IMR-90 (cell line): ENCODE measurements around the gene EVL. TPM values are rescaled to one million over a fixed set of nuclear protein-coding genes. Genes with fewer than 3 reads are reported as not detected.

ENCODE experiments used
- ATAC-seq: fragments of 200-7000 bp; cut with Tn5 transposase; 2 replicates; pipeline ENCODE4 v1.9.1; 2020; ENCODE audit warnings: low read depth, mild to moderate bottlenecking, moderate library complexity
- BruUV-seq: library from RNA; stranded (reverse); fragments of 400-500 nt; replicated peaks from 2 replicates; lab custom pipeline; 2021; lab: Mats Ljungman, UMichigan
- CTCF ChIA-PET: fragments of 300-600 bp; formaldehyde crosslinking; extraction: SDS; loops from one replicate; lab custom pipeline; 2021; ENCODE audit warnings: antibody characterized with exemption; lab: Yijun Ruan, JAX
- POLR2A ChIA-PET: fragments of 300-600 bp; sonication (Branson Sonifier 250); formaldehyde crosslinking; loops from one replicate; lab custom pipeline; 2022; ENCODE audit warnings: antibody characterized with exemption; ENCODE audit not compliant: unreplicated experiment; lab: Charles Lee
- DNase-seq: peaks from one replicate; pipeline ENCODE4 v3.0.0; 2013
- H2AFZ ChIP-seq: replicated peaks from 2 replicates; pipeline ENCODE3; 2013; ENCODE audit warnings: low read length, mild to moderate bottlenecking; ENCODE audit not compliant: poor library complexity
- H2AK5ac ChIP-seq: 2 replicates; pipeline ENCODE4 v1.6.1; 2013; ENCODE audit warnings: low read depth, low read length, inconsistent platforms
- H2AK9ac ChIP-seq: replicated peaks from 2 replicates; pipeline ENCODE3; 2013; ENCODE audit warnings: mild to moderate bottlenecking, low read depth, low read length, moderate library complexity; ENCODE audit not compliant: poor library complexity
- H2BK120ac ChIP-seq: 2 replicates; pipeline ENCODE4 v1.6.1; 2013; ENCODE audit warnings: low read depth, low read length, inconsistent platforms
- H2BK15ac ChIP-seq: 3 replicates; pipeline ENCODE4 v1.6.1; 2013; ENCODE audit warnings: low read depth, low read length, inconsistent platforms
- H2BK20ac ChIP-seq: 2 replicates; pipeline ENCODE4 v1.6.1; 2013; ENCODE audit warnings: low read depth, mild to moderate bottlenecking, inconsistent platforms, low read length, moderate library complexity
- H2BK5ac ChIP-seq: 2 replicates; pipeline ENCODE4 v1.6.1; 2013; ENCODE audit warnings: mild to moderate bottlenecking, low read depth, low read length, inconsistent platforms; ENCODE audit not compliant: poor library complexity, severe bottlenecking
- H3K14ac ChIP-seq: replicated peaks from 2 replicates; pipeline ENCODE4 v1.6.1; 2013; ENCODE audit warnings: low read depth, low read length, inconsistent platforms
- H3K18ac ChIP-seq: 2 replicates; pipeline ENCODE4 v1.6.1; 2013; ENCODE audit warnings: low read depth, low read length, control low read depth
- H3K23ac ChIP-seq: 2 replicates; pipeline ENCODE4 v1.6.1; 2013; ENCODE audit warnings: low read depth, low read length, inconsistent platforms
- H3K27ac ChIP-seq: 2 replicates; pipeline ENCODE4 v1.5.1; 2013; ENCODE audit warnings: mild to moderate bottlenecking, control low read depth, low read length; ENCODE audit not compliant: insufficient read depth
- H3K27me3 ChIP-seq: 2 replicates; pipeline ENCODE4 v1.6.1; 2013; ENCODE audit warnings: low read length; ENCODE audit not compliant: control insufficient read depth, insufficient read depth
- H3K36me3 ChIP-seq: 2 replicates; pipeline ENCODE4 v1.6.1; 2013; ENCODE audit warnings: low read length, mixed read lengths; ENCODE audit not compliant: control insufficient read depth, insufficient read depth
- H3K4ac ChIP-seq: 2 replicates; pipeline ENCODE4 v1.6.1; 2013; ENCODE audit warnings: low read depth, low read length, inconsistent platforms
- H3K4me1 ChIP-seq: 2 replicates; pipeline ENCODE4 v1.6.1; 2013; ENCODE audit warnings: low read length, mixed read lengths; ENCODE audit not compliant: control insufficient read depth, insufficient read depth
- H3K4me2 ChIP-seq: 2 replicates; pipeline ENCODE4 v1.6.1; 2013; ENCODE audit warnings: low read depth, mild to moderate bottlenecking, control low read depth, low read length, moderate library complexity
- H3K4me3 ChIP-seq: 2 replicates; pipeline ENCODE4 v1.5.1; 2013; ENCODE audit warnings: low read depth, mild to moderate bottlenecking, control low read depth, low read length, moderate library complexity; ENCODE audit not compliant: insufficient read depth
- H3K56ac ChIP-seq: 2 replicates; pipeline ENCODE4 v1.6.1; 2013; ENCODE audit warnings: low read length, inconsistent platforms; ENCODE audit not compliant: insufficient read depth; ENCODE audit errors: extremely low read depth
- H3K79me1 ChIP-seq, 2 experiments: 2 replicates each; pipeline ENCODE4 v1.6.1; 2013; ENCODE audit warnings: low read length in 2 of 2, inconsistent platforms in 1 of 2, low read depth in 1 of 2
- H3K9ac ChIP-seq: 2 replicates; pipeline ENCODE4 v1.6.1; 2013; ENCODE audit warnings: low read depth, low read length, control low read depth
- H3K9me1 ChIP-seq: 2 replicates; pipeline ENCODE4 v1.6.1; 2013; ENCODE audit warnings: low read length, inconsistent platforms; ENCODE audit not compliant: insufficient read depth
- H3K9me3 ChIP-seq: 2 replicates; pipeline ENCODE4 v1.6.1; 2013; ENCODE audit warnings: low read length; ENCODE audit not compliant: control insufficient read depth, insufficient read depth
- H4K20me1 ChIP-seq: 2 replicates; pipeline ENCODE4 v1.6.1; 2013; ENCODE audit warnings: low read length, inconsistent platforms; ENCODE audit not compliant: insufficient read depth
- H4K5ac ChIP-seq: 2 replicates; pipeline ENCODE4 v1.6.1; 2013; ENCODE audit warnings: mild to moderate bottlenecking, low read depth, low read length, control low read depth
- H4K8ac ChIP-seq, 2 experiments: 2 replicates each; pipeline ENCODE4 v1.6.1; 2013; ENCODE audit warnings: low read depth in 2 of 2, low read length in 2 of 2, control low read depth in 1 of 2, inconsistent platforms in 1 of 2
- H4K91ac ChIP-seq: 2 replicates; pipeline ENCODE4 v1.6.1; 2013; ENCODE audit warnings: low read depth, low read length, inconsistent platforms; ENCODE audit not compliant: insufficient read depth
- BHLHE40 ChIP-seq: fragments of 150-350 bp; IDR thresholded peaks from 2 replicates; pipeline ENCODE4 v1.6.1; 2016; ENCODE audit warnings: mild to moderate bottlenecking, low read depth, low read length
- CEBPB ChIP-seq: IDR thresholded peaks from 2 replicates; pipeline ENCODE4 v1.6.1; 2012; ENCODE audit warnings: low read depth, low read length, improper control_type of control experiment
- CHD1 ChIP-seq: IDR thresholded peaks from 2 replicates; pipeline ENCODE4 v1.6.1; 2012; ENCODE audit warnings: low read depth, low read length, improper control_type of control experiment
- ELK1 ChIP-seq: fragments of 150-350 bp; IDR thresholded peaks from 2 replicates; pipeline ENCODE4 v1.6.1; 2016; ENCODE audit warnings: low read depth, mild to moderate bottlenecking, low read length, moderate library complexity, borderline replicate concordance
- FOS ChIP-seq: fragments of 150-350 bp; IDR thresholded peaks from 2 replicates; pipeline ENCODE4 v1.6.1; 2016; ENCODE audit warnings: low read depth, low read length
- MAZ ChIP-seq: IDR thresholded peaks from 2 replicates; pipeline ENCODE4 v1.6.1; 2012; ENCODE audit warnings: low read depth, mild to moderate bottlenecking, low read length, improper control_type of control experiment, moderate library complexity, borderline replicate concordance
- MXI1 ChIP-seq: IDR thresholded peaks from 2 replicates; pipeline ENCODE4 v1.6.1; 2012; ENCODE audit warnings: low read depth, mild to moderate bottlenecking, low read length, moderate library complexity, borderline replicate concordance
- NFE2L2 ChIP-seq: fragments of 150-350 bp; IDR thresholded peaks from 2 replicates; pipeline ENCODE4 v1.6.1; 2016; ENCODE audit warnings: low read depth, mild to moderate bottlenecking, low read length
- RAD21 ChIP-seq: IDR thresholded peaks from 2 replicates; pipeline ENCODE4 v1.6.1; 2012; ENCODE audit warnings: low read length, improper control_type of control experiment
- RCOR1 ChIP-seq: IDR thresholded peaks from 2 replicates; pipeline ENCODE4 v1.6.1; 2012; ENCODE audit warnings: mild to moderate bottlenecking, low read length, improper control_type of control experiment; ENCODE audit not compliant: insufficient replicate concordance
- RFX5 ChIP-seq: IDR thresholded peaks from 2 replicates; pipeline ENCODE4 v1.8.0; 2012; ENCODE audit warnings: low read depth, mild to moderate bottlenecking, low read length, moderate library complexity
- SMC3 ChIP-seq: fragments of 150-350 bp; IDR thresholded peaks from 2 replicates; pipeline ENCODE4 v1.6.1; 2016; ENCODE audit warnings: low read depth, mild to moderate bottlenecking, antibody characterized with exemption, low read length, moderate library complexity
- USF2 ChIP-seq: fragments of 150-350 bp; IDR thresholded peaks from 2 replicates; pipeline ENCODE4 v1.6.1; 2017; ENCODE audit warnings: mild to moderate bottlenecking, antibody characterized with exemption, low read length, low read depth
- WGBS, 2 experiments: methylation state at CpG; one replicate each; pipeline versions ENCODE4 v1.1.5 to v1.1.7; 2013; ENCODE audit warnings: missing lambda C conversion rate in 2 of 2; ENCODE audit not compliant: insufficient read length in 1 of 2; ENCODE audit errors: extremely low coverage in 2 of 2; 5-methylcytosine and 5-hydroxymethylcytosine counted together
- dilution Hi-C: fragments of 300-500 bp; cut with HindIII; formaldehyde crosslinking; loops from one replicate; pipeline ENCODE4 v1.14.3; 2018; ENCODE audit warnings: low sequenced_read_pairs; ENCODE audit not compliant: unreplicated experiment
- in situ Hi-C: fragments of 300-500 bp; cut with MboI; formaldehyde crosslinking; loops from 3 replicates; pipeline ENCODE4 v1.14.3; 2019; ENCODE audit warnings: low sequenced_read_pairs, inconsistent platforms, mixed read lengths
- intact Hi-C: fragments of 100-400 bp; cut with micrococcal nuclease; formaldehyde crosslinking; loops from 2 replicates; pipeline ENCODE4 v1.10.0; 2022
- polyA plus RNA-seq, 3 experiments: library from polyadenylated mRNA; depleted of rRNA; stranded (reverse); fragments of >200 nt; gene quantifications; 2 replicates each; pipeline ENCODE4 v1.2.3, GENCODE V29; 2012; ENCODE audit warnings: low replicate concordance in 1 of 3
- total RNA-seq: library from RNA; depleted of rRNA; stranded (reverse); fragments of >200 nt; gene quantifications from 2 replicates; pipeline ENCODE4 v1.2.3, GENCODE V29; 2012
- TF ChIP-seq, protein P1 (sequence below): conservative IDR thresholded peaks from 2 replicates; pipeline ENCODE4 v1.5.1; 2012; ENCODE audit warnings: mild to moderate bottlenecking, low read depth, low read length, improper control_type of control experiment

EVL gene
- total and polyA plus RNA-seq, 2 of the 4 experiments (the other 2 are of a cell fraction), result 7.2 to 36.5 TPM

GRCh38 chr14:100027771-100028490 is 37.3 kb upstream of the EVL start:
- CTCF ChIA-PET, result interaction anchor here (1.4 kb wide), 1 partner anchor 45 kb away, joined by 5 read pairs; no protein-coding TSS in a partner anchor
- no peak for ATAC-seq
- TF ChIP-seq SMC3 (no peak), FOS (no peak), USF2 (no peak), RFX5 (no peak), CHD1 (no peak), ELK1 (no peak), MAZ (no peak), RAD21 (no peak), NFE2L2 (no peak), RCOR1 (no peak), MXI1 (no peak), BHLHE40 (no peak), CEBPB (no peak)
- TF ChIP-seq, protein P1, sequence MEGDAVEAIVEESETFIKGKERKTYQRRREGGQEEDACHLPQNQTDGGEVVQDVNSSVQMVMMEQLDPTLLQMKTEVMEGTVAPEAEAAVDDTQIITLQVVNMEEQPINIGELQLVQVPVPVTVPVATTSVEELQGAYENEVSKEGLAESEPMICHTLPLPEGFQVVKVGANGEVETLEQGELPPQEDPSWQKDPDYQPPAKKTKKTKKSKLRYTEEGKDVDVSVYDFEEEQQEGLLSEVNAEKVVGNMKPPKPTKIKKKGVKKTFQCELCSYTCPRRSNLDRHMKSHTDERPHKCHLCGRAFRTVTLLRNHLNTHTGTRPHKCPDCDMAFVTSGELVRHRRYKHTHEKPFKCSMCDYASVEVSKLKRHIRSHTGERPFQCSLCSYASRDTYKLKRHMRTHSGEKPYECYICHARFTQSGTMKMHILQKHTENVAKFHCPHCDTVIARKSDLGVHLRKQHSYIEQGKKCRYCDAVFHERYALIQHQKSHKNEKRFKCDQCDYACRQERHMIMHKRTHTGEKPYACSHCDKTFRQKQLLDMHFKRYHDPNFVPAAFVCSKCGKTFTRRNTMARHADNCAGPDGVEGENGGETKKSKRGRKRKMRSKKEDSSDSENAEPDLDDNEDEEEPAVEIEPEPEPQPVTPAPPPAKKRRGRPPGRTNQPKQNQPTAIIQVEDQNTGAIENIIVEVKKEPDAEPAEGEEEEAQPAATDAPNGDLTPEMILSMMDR, result no peak

More at GRCh38 chr14:100027771-100028490, 37.3 kb upstream of the EVL start:
- Histone ChIP-seq H3K27me3 (no peaks in the 10 kb centered on the region), H3K27ac (peak overlapping the region; percentile 72; the same call in 1 of the 2 replicates), H3K36me3 (no peaks in the 10 kb centered on the region), H3K9ac (no peak overlapping the region), H3K79me1 (peaks cover 16 to 47% of the 10 kb centered on the region in 2 experiments), H2AFZ (no peak overlapping the region), H3K14ac (no peak overlapping the region), H2AK9ac (no peak overlapping the region), H3K56ac (no peak overlapping the region), H3K9me3 (no peaks in the 10 kb centered on the region), H4K91ac (no peak overlapping the region), H4K20me1 (no peaks in the 10 kb centered on the region), H4K5ac (no peak overlapping the region), H3K4me1 (peaks cover 34% of the 10 kb centered on the region), H2BK15ac (no peak overlapping the region), H3K4me3 (no peak overlapping the region), H3K9me1 (peaks cover 10% of the 10 kb centered on the region), H2AK5ac (peak overlapping the region; percentile 45; the same call in 1 of the 2 replicates), H3K4me2 (no peak overlapping the region), H3K18ac (peak overlapping the region; percentile 29; the same call in 1 of the 2 replicates), H2BK20ac (no peak overlapping the region), H4K8ac (no peak overlapping the region), H2BK5ac (peak overlapping the region; percentile 99), H3K4ac (0 out of 2 replicates have a peak overlapping the region, but pooled peaks have one; percentile 17), H2BK120ac (no peak overlapping the region), H3K23ac (no peak overlapping the region)
- no CpG with 5 or more reads among the region's 4 CpGs for WGBS, 2 experiments
- POLR2A ChIA-PET, result no interaction called here
- intact Hi-C loops, result loop anchor here (1.0 kb wide), 1 partner anchor 46 kb away; no protein-coding TSS in a partner anchor
- in situ Hi-C loops, result no loop called here
- peak; percentile 33 for DNase-seq
- dilution Hi-C loops, result no loop called here
- BruUV-seq, result no TSS peak
